ENCODE measurements around the gene ELFN1.

DNA sequence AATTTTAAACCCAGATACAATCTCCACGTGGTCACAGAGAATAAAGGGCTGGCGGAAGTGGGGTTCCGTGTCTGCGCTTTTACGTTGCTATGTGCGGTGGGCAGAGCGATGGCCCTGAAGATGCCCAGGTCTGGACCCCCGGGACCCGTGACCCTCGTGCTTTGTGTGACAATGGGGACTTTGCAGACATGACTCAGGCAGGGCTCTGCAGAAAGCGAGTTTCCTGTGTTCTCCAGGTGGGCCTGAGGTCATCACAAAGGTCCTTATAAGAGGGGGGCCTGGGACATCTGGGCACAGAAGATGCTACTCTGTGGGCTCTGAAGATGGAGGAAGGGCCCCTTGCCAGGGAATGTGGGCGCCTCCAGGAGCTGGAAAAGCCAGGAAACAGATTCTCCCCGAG lies 95.3 kb downstream of the ELFN1 start:
- no peak for TF ChIP-seq POLR2AphosphoS5 (IDR thresholded peaks at IDR 0.05; ENCODE audit: low read depth, low read length)
- TF ChIP-seq POLR2A (IDR thresholded peaks at IDR 0.05; ENCODE audit: low read depth, low read length) = no peak
- TF ChIP-seq TAF1 (IDR thresholded peaks at IDR 0.05; ENCODE audit: borderline replicate concordance, low read depth, low read length) = no peak
